ENCODE measurements around the gene SASH3. TPM values are rescaled to one million over a fixed set of nuclear protein-coding genes. Genes with fewer than 3 reads are reported as not detected.
A peak's percentile ranks its signal among the peaks of the same experiment; 100 is the strongest.

The SASH3 gene
- total and polyA plus RNA-seq, 2 experiments from 2014 or later, result 0.06 TPM; not detected in 1

DNA sequence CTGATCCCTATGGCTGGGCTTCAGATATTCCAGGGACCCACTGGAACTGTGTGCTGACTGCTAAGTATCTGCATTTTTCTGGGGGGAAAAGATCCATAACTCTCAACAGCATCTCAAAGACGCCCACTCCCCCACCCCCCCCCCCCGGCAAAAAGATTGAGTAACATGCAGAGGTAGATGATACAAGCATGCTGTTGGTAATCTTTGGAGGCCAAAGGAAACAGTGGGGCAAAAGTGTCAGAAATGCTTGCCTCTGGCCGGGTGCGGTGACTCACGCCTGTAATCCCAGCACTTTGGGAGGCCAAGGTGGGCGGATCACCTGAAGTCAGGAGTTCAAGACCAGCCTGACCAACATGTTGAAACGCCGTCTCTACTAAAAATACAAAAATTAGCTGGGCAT lies 28.8 kb upstream of the SASH3 start:
- H3K9me2 ChIP-seq (ENCODE audit: insufficient read depth), result no peaks in the 10 kb centered on the region
- H3K36me3 ChIP-seq (ENCODE audit: low read depth), result no peaks in the 10 kb centered on the region
- no peaks in the 10 kb centered on the region for H3K27me3 ChIP-seq (replicated peaks; ENCODE audit: insufficient read depth)
- H3K9ac ChIP-seq, result no peak overlapping the region
- no peak overlapping the region for H3K4me3 ChIP-seq
- H3K4me1 ChIP-seq (ENCODE audit: insufficient read depth), result peaks cover 12% of the 10 kb centered on the region; the same call in 1 of the 2 replicates
- in situ Hi-C loops (cut with MboI), result no loop called here
- 72 to 79% methylated on average over 5 to 8 of the region's 8 CpGs for WGBS, 2 experiments (ENCODE audit: low coverage in 1 of 2, low lambda C conversion rate in 2 of 2, missing lambda C conversion rate in 2 of 2)
- DNase-seq, result no peak
- TF ChIP-seq EZH2 (IDR thresholded peaks at IDR 0.05; ENCODE audit: insufficient read depth, poor library complexity, severe bottlenecking) (no peak), EZH2phosphoT487 (IDR thresholded peaks at IDR 0.05; ENCODE audit: insufficient read depth, low read depth) (no peak)
- H3F3A ChIP-seq (ENCODE audit: insufficient read depth), result peaks cover 16% of the 10 kb centered on the region
- H3K79me2 ChIP-seq (ENCODE audit: insufficient read depth), result no peaks in the 10 kb centered on the region
- no peaks in the 10 kb centered on the region for H4K20me1 ChIP-seq (ENCODE audit: insufficient read depth)
- H3K27ac ChIP-seq, result no peak overlapping the region
- H2AFZ ChIP-seq, result no peak overlapping the region
- H3K9me3 ChIP-seq (ENCODE audit: low read depth), result no peaks in the 10 kb centered on the region
- no peak overlapping the region for H3K4me2 ChIP-seq (ENCODE audit: unreplicated experiment)

DNA sequence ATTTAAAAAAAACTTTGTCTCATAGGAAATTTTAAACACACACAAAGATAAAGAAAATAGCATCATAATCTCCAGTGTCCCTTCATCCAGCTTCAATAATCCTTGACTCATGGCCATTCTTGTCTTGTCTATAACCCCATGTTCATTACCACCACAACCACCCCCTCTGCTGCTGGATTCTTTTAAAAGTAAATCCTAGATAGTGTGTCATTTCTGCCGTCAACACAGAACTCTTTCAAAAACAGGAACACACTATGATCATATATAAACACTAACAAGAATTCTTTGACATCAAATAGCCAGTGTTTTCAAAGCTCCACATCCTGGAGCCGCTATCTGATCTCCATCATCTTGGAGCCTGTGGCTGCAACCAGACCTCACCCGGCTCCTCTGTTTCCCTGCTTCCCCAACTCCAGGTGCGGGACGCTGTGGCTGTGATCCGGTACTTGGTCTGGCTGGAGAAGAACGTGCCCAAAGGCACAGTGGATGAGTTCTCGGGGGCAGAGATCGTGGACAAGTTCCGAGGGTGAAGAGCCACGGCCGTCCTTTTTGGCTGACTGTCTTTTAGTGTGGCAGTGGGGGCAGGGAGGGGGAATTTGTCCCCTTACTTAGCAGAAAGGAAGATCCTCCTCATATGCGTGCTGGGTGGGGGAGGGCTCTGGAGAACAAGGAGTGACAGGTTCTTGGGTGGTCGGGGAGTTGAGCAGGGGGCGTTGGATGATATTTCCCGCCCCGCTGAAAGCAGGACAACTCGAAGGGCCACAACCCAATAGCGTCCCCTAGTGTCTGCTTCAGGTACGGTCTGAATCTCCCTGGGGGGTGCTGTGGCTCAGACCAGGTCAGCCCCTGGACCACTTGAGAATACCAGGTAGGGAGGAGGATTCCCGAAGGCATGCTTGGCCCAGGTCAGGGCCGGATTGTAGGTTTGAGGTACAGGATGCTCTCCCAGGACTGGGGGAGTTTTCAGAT lies 25.4 kb upstream of the SASH3 start:
- Histone ChIP-seq H3K4me2 (ENCODE audit: unreplicated experiment) (no peak overlapping the region), H3K4me3 (no peak overlapping the region), H3K4me1 (ENCODE audit: insufficient read depth) (no peaks in the 10 kb centered on the region), H4K20me1 (ENCODE audit: insufficient read depth) (no peaks in the 10 kb centered on the region), H3F3A (ENCODE audit: insufficient read depth) (peaks cover 3% of the 10 kb centered on the region; the same call in 1 of the 2 replicates), H3K79me2 (ENCODE audit: insufficient read depth) (no peaks in the 10 kb centered on the region), H3K36me3 (ENCODE audit: low read depth) (no peaks in the 10 kb centered on the region), H3K27me3 (replicated peaks; ENCODE audit: insufficient read depth) (no peaks in the 10 kb centered on the region), H2AFZ (no peak overlapping the region), H3K27ac (no peak overlapping the region), H3K9me2 (ENCODE audit: insufficient read depth) (no peaks in the 10 kb centered on the region), H3K9ac (no peak overlapping the region), H3K9me3 (ENCODE audit: low read depth) (no peaks in the 10 kb centered on the region)
- DNase-seq, result no peak
- no peak for TF ChIP-seq EZH2 (IDR thresholded peaks at IDR 0.05; ENCODE audit: insufficient read depth, poor library complexity, severe bottlenecking)
- no peak for TF ChIP-seq EZH2phosphoT487 (IDR thresholded peaks at IDR 0.05; ENCODE audit: insufficient read depth, low read depth)
- in situ Hi-C loops (cut with MboI), result no loop called here
- 39 to 46% methylated on average over 17 to 21 of the region's 22 CpGs for WGBS, 2 experiments (ENCODE audit: low coverage in 1 of 2, low lambda C conversion rate in 2 of 2, missing lambda C conversion rate in 2 of 2)

GRCh38 chrX:129755779-129756650 lies 23.7 kb upstream of the SASH3 start:
- no peaks in the 10 kb centered on the region for H4K20me1 ChIP-seq (ENCODE audit: insufficient read depth)
- no peak overlapping the region for H3K4me2 ChIP-seq (ENCODE audit: unreplicated experiment)
- DNase-seq, result no peak
- no peak overlapping the region for H3K4me3 ChIP-seq
- TF ChIP-seq EZH2phosphoT487 (IDR thresholded peaks at IDR 0.05; ENCODE audit: insufficient read depth, low read depth) (no peak), EZH2 (IDR thresholded peaks at IDR 0.05; ENCODE audit: insufficient read depth, poor library complexity, severe bottlenecking) (no peak)
- in situ Hi-C loops (cut with MboI), result no loop called here
- no peaks in the 10 kb centered on the region for H3K4me1 ChIP-seq (ENCODE audit: insufficient read depth)
- 90 to 92% methylated on average over 16 to 18 of the region's 18 CpGs for WGBS, 2 experiments (ENCODE audit: low coverage in 1 of 2, low lambda C conversion rate in 2 of 2, missing lambda C conversion rate in 2 of 2)
- no peak overlapping the region for H3K27ac ChIP-seq
- no peaks in the 10 kb centered on the region for H3K36me3 ChIP-seq (ENCODE audit: low read depth)
- no peaks in the 10 kb centered on the region for H3K79me2 ChIP-seq (ENCODE audit: insufficient read depth)
- H3K27me3 ChIP-seq (replicated peaks; ENCODE audit: insufficient read depth), result no peaks in the 10 kb centered on the region
- no peak overlapping the region for H3K9ac ChIP-seq
- H3F3A ChIP-seq (ENCODE audit: insufficient read depth), result no peaks in the 10 kb centered on the region
- no peaks in the 10 kb centered on the region for H3K9me3 ChIP-seq (ENCODE audit: low read depth)
- H3K9me2 ChIP-seq (ENCODE audit: insufficient read depth), result no peaks in the 10 kb centered on the region
- H2AFZ ChIP-seq, result no peak overlapping the region

GRCh38 chrX:129759576-129760061 lies 20.1 kb upstream of the SASH3 start:
- no peak overlapping the region for H3K27ac ChIP-seq
- H2AFZ ChIP-seq, result no peak overlapping the region

More at GRCh38 chrX:129759576-129760061, 20.1 kb upstream of the SASH3 start:
- no peaks in the 10 kb centered on the region for H4K20me1 ChIP-seq (ENCODE audit: insufficient read depth)
- H3K27me3 ChIP-seq (replicated peaks; ENCODE audit: insufficient read depth), result no peaks in the 10 kb centered on the region
- H3K36me3 ChIP-seq (ENCODE audit: low read depth), result no peaks in the 10 kb centered on the region
- TF ChIP-seq EZH2 (IDR thresholded peaks at IDR 0.05; ENCODE audit: insufficient read depth, poor library complexity, severe bottlenecking), result no peak
- no peak for TF ChIP-seq EZH2phosphoT487 (IDR thresholded peaks at IDR 0.05; ENCODE audit: insufficient read depth, low read depth)
- no peaks in the 10 kb centered on the region for H3K9me3 ChIP-seq (ENCODE audit: low read depth)
- H3K4me3 ChIP-seq, result no peak overlapping the region
- in situ Hi-C loops (cut with MboI), result no loop called here
- no peak overlapping the region for H3K9ac ChIP-seq
- WGBS, 2 experiments (ENCODE audit: low coverage in 1 of 2, low lambda C conversion rate in 2 of 2, missing lambda C conversion rate in 2 of 2), result 76 to 87% methylated on average over 9 to 14 of the region's 14 CpGs
- H3K79me2 ChIP-seq (ENCODE audit: insufficient read depth), result no peaks in the 10 kb centered on the region
- no peaks in the 10 kb centered on the region for H3K4me1 ChIP-seq (ENCODE audit: insufficient read depth)
- H3F3A ChIP-seq (ENCODE audit: insufficient read depth), result no peaks in the 10 kb centered on the region
- peak; percentile 53 for DNase-seq
- H3K9me2 ChIP-seq (ENCODE audit: insufficient read depth), result no peaks in the 10 kb centered on the region
- H3K4me2 ChIP-seq (ENCODE audit: unreplicated experiment), result no peak overlapping the region

All from GM23248 (cell line).